Hematopoietic multipotent progenitor cell treated with erythropoietin and hydrocortisone succinate and interleukin-3 and kit ligand, for 6 days (in vitro differentiated cells): ENCODE results near the gene SHMT2.

ENCODE experiments used
- DNase-seq: peaks from one replicate; pipeline ENCODE4 v3.0.0-alpha.2; 2015

SHMT2 gene

GRCh38 chr12:57215668-57216013 lies 13.9 kb upstream of the SHMT2 start:
- DNase-seq = peak; percentile 59

GRCh38 chr12:57216014-57216911 lies 13.2 kb upstream of the SHMT2 start, which contains the start of gene NXPH4:
Gene NXPH4 (plus strand): TSS chr12:57216794. CDS start chr12:57216970, 176 bp downstream.
- no peak for DNase-seq

- no peak for DNase-seq
These were observed 12.3 kb upstream of the SHMT2 start for GRCh38 chr12:57216921-57217879.

GRCh38 chr12:57218030-57218853 lies 11.3 kb upstream of the SHMT2 start:
- no peak for DNase-seq

GRCh38 chr12:57219205-57219992 lies 10.1 kb upstream of the SHMT2 start:
- no peak for DNase-seq

- no peak for DNase-seq
These were observed 9.3 kb upstream of the SHMT2 start for GRCh38 chr12:57219993-57220754.

GRCh38 chr12:57220770-57221168 lies 8.7 kb upstream of the SHMT2 start:
- DNase-seq = no peak

GRCh38 chr12:57221169-57221917 lies 8.2 kb upstream of the SHMT2 start:
- DNase-seq = no peak

- peak; percentile 9 for DNase-seq
These were observed 7.0 kb upstream of the SHMT2 start for GRCh38 chr12:57222286-57223190.

GRCh38 chr12:57223191-57224165 lies 6.0 kb upstream of the SHMT2 start:
- peak; percentile 16 for DNase-seq

GRCh38 chr12:57224278-57224972 lies 5.1 kb upstream of the SHMT2 start:
- no peak for DNase-seq

GRCh38 chr12:57224973-57225679 lies 4.4 kb upstream of the SHMT2 start:
- DNase-seq = peak; percentile 86

GRCh38 chr12:57225680-57226210 lies 3.8 kb upstream of the SHMT2 start:
- DNase-seq = peak; percentile 24

- DNase-seq = peak; percentile 28
These were observed 2.8 kb upstream of the SHMT2 start for GRCh38 chr12:57226588-57227314.

- DNase-seq = peak; percentile 37
These were observed 2.0 kb upstream of the SHMT2 start for GRCh38 chr12:57227315-57228115.
